ENCODE results near the gene NAT9.

NAT9 gene

GRCh38 chr17:74729368-74729767, 46.8 kb downstream of the NAT9 start:
- TF ChIP-seq CTCF (conservative IDR thresholded peaks at IDR 0.05; ENCODE audit: low read length) = no peak
- DNase-seq (ENCODE audit: low read depth) = no peak
- no peak overlapping the region for H3K4me3 ChIP-seq (ENCODE audit: low read length)

DNA sequence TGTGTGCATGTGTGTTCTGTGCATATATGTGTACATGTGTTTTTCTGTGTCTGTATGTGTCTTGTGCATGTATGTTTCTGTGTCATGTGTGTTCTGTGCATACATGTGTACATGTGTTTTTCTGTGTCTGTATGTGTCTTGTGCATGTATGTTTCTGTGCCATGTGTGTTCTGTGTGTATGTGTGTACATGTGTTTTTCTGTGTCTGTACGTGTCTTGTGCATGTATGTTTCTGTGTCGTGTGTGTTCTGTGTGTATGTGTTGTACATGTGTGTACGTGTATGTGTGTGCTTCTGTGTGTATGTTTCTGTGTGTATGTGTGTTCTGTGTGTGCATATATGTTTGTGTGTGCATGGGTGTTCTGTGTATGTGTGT, 47.5 kb downstream of the NAT9 start:
- TF ChIP-seq CTCF (conservative IDR thresholded peaks at IDR 0.05; ENCODE audit: low read length) = no peak
- DNase-seq (ENCODE audit: low read depth) = no peak
- no peak overlapping the region for H3K4me3 ChIP-seq (ENCODE audit: low read length)

DNA sequence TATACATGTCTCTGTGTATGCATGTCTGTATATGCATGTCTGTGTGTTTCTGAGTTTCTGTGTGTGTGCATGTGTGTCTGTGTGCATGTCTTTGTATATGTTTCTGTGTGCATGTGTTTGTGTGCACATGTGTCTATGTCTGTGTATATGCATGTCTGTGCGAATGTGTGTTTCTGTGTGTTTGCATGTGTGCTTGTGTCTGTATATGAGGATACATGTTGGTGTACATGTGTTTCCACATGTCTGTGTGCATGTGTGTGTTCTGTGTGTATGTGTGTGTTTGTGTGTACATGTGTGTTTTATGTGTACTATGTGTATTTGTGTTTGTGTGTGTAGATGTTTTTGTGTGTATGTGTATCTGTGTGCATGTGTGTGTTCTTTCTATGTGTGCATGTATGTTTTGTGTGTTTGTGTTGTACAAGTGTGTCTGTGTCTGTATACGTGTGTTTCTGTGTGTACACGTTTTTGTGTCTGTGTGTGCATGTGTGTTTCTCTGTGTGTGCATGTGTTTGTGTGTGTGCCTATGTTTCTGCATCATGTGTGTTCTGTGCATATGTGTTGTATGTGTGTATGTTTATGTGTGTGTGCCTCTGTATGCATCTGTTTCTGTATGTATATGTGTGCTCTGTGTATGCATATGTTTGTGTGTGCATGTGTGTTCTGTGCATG, 48.0 kb downstream of the NAT9 start:
- no peak overlapping the region for H3K4me3 ChIP-seq (ENCODE audit: low read length)
- no peak for DNase-seq (ENCODE audit: low read depth)
- no peak for TF ChIP-seq CTCF (conservative IDR thresholded peaks at IDR 0.05; ENCODE audit: low read length)

- no peak for DNase-seq (ENCODE audit: low read depth)
- H3K4me3 ChIP-seq (ENCODE audit: low read length) = no peak overlapping the region
- TF ChIP-seq CTCF (conservative IDR thresholded peaks at IDR 0.05; ENCODE audit: low read length) = no peak
These were observed 51.0 kb downstream of the NAT9 start for GRCh38 chr17:74725111-74725510.

DNA sequence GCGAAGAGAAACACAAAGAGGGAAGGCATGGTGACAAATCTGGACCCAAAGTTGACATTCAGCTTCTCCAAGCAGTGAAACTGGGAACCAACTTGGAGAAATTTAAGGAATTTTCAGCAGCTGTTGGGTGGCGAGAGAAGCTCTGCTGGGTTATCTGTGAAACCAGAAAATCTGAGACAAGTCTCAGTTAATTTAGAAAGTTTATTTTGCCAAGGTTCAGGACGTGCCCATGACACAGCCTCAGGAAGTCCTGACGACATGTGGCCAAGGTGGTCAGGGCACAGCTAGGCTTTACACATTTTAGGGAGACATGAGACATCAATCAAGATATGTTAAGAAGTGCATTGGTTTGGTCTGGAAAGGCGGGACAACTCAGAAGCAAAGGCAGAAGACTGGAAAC, 52.3 kb downstream of the NAT9 start:
- H3K4me3 ChIP-seq (ENCODE audit: low read length) = no peak overlapping the region
- no peak for DNase-seq (ENCODE audit: low read depth)
- no peak for TF ChIP-seq CTCF (conservative IDR thresholded peaks at IDR 0.05; ENCODE audit: low read length)

DNA sequence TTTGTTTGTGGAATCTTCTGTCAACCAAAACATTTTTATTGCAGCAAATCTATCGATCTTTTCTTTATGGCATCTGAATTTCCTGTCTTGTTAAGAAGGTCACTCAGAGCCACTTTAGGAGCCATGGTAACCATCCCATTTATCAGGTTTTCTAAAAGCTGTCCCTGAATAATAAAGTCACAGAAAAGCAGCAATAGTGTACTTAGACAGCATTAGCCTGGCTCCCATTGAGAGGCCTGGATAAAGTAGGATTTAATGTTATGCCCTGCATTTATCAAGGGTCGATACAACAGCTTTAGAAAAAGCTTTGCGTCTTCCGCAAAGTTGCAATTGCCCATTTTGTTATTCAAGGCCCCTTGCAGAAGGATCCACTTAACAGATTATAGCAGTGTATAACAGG, 53.4 kb downstream of the NAT9 start:
- DNase-seq (ENCODE audit: low read depth) = no peak
- no peak for TF ChIP-seq CTCF (conservative IDR thresholded peaks at IDR 0.05; ENCODE audit: low read length)
- H3K4me3 ChIP-seq (ENCODE audit: low read length) = no peak overlapping the region
